ENCODE results near the gene SUSD4. TPM values are rescaled to one million over a fixed set of nuclear protein-coding genes. Genes with fewer than 3 reads are reported as not detected.
"Not testable (repeated sequence)": the region's sequence is repeated elsewhere in the genome, so short reads cannot be mapped to it uniquely, and the experiment has no call there.

The SUSD4 gene
- polyA plus RNA-seq, 4 donors = 14.6 to 24.6 (median 19.2) TPM

DNA sequence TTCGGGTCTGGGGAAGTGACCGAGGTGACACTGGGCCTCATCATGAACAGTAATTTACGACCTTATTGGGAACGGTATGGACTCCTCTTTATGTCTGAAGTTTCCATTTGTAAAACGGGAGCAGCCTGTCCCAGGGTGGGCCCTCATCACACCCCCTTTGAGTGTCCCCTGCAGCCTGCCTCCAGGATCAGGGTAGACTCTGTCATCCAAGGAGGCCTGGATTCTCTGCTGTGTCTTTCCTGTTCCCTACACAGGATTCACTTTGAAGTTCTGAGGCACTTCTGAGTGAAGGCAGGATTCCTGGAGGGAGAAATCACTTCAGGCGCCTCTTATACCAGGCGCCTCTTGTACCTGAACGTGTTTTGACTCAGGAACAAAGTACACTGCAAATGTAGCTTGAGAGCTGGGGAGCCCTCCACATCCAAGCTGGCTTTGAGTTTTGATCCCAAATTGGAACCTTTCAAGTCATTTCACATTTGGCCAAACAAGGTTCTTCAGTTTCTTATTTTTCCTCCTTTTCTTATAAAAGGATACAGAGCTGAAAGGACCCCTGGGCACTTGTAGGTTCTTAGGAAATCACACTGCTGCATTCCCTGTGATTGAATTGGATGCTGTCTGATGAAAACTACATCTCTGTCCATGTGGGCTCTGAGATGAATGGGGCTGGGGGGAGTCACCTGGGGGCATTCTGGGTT is 106.0 kb downstream of the SUSD4 start:
- no peak for DNase-seq (ENCODE audit: low read depth in 4 of 4, low spot score in 3 of 4)

DNA sequence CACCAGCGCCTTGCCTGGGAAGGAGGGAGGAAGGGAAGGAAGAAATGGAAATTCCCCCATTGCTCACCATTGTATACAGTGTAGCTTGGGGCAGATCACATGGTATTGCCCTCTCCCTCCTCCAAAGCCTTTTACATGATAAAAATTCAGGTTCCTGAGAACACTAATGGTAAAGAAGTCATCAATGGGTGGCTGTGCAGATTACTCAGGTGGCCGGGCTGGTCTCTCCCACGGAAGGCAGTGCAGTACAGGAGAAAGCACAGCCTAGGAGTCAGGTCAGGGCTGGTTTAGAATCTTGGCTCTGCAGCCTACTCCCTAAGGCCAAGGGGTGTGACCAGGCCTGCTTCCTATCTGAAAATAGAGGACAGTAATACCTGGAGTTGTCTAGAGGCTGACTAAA is 107.9 kb downstream of the SUSD4 start:
- no peak for DNase-seq (ENCODE audit: low read depth in 4 of 4, low spot score in 3 of 4)

DNA sequence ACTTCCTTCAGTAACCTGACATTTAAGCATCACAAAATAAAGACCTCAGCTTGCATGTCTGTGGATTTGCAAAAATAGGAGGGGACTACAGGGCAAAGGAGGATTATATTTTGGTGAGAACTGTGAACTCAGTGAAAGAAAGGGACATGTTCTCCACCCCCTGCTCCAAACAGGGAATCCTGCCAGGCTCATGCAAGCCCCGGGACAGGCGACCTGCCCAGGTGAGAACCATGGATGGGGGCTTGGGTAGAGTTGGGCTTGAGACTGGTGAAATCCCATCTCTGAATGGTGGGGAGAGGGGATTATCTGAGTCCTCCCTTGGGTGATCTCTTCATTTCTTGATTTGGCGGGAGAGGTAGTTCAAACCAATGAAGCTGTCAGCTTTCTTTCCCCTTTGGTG is 110.1 kb downstream of the SUSD4 start:
- no peak for DNase-seq (ENCODE audit: low read depth in 4 of 4, low spot score in 3 of 4)

DNA sequence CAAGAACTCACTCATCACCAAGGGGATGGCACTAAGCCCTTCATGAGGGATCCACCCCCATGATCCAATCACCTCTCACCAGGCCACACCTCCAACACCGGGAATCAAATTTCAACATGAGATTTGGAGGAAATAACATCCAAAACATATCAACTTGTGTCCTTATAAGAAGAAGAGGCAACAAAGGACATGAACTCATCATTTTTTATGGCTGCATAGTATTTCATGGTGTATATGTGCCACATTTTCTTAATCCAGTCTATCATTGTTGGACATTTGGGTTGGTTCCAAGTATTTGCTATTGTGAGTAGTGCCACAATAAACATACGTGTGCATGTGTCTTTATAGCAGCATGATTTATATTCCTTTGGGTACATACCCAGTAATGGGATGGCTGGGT is 112.6 kb downstream of the SUSD4 start:
- not testable (repeated sequence) for DNase-seq (ENCODE audit: low read depth in 4 of 4, low spot score in 3 of 4)

- DNase-seq (ENCODE audit: low read depth in 4 of 4, low spot score in 3 of 4) = no peak
These were observed 113.4 kb downstream of the SUSD4 start for GRCh38 chr1:223250632-223251015.

- no peak for DNase-seq (ENCODE audit: low read depth in 4 of 4, low spot score in 3 of 4)
These were observed 113.9 kb downstream of the SUSD4 start for GRCh38 chr1:223249854-223250631.

DNA sequence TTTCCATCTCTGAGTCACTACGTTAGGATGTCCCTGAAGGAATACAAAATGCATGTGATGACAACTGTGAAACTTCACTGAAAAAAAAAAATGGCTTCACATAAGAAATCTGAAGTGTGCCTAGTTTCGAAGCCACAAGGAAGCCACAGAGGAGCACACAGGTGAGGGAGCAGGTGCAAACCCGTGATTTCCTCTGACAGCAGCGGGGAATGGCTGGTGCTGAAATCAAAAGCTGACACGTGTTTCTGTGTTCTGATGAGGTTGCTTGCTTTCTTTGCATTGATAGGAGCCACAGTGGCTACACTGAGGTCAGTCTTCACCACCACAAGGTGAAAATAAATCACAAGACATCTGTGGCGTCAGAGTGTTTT is 115.2 kb downstream of the SUSD4 start:
- no peak for DNase-seq (ENCODE audit: low read depth in 4 of 4, low spot score in 3 of 4)

- no peak for DNase-seq (ENCODE audit: low read depth in 4 of 4, low spot score in 3 of 4)
These were observed 115.8 kb downstream of the SUSD4 start for GRCh38 chr1:223248001-223248769.

DNA sequence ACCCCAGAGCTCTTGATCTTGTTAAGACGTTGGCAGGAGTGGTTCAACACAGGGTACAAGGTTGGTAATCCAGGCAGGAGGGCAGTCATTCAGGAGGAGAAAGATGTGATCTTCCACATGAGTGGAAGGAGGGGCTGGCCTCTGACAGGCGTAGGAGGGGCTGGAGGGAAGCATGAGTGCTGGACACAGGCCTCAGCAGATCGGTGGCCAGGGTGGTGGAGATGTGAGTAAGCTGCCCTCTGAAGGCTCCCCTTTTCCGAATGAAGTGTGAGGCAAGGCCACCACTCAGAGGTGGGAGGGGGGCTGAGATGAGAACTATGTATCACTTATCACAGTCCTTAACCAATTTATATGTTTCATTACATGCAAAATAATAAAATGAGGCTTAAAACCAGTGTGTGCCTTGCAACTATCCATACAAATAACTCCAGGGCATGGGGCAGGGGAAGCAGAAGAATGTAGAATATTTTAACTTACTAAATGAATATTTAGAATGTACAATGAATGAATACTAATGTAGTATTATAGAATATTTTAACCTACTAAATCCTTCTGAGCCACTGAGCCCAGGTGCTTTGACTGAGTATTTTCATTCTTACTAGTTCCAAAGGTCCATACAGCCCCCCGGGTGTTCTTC is 117.4 kb downstream of the SUSD4 start:
- no peak for DNase-seq (ENCODE audit: low read depth in 4 of 4, low spot score in 3 of 4)

DNA sequence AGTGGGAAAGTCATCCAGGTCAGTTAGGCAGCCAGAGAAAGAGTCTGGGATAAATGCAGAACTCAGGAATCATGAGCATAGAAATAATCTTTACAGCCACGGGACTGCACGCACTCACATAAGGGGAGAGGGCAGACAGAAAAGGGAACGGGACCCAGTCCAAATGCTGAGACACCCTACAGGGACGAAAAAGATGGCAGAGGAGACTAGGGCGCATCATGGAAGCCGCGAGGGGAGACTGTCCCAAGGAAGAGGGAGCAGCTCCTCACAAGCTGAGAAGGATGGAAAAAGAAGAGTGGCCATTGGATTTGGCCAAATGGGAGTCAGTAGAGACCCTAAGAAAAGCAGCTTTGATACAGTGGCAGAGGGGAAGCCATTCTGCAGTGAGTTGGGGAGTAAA is 118.0 kb downstream of the SUSD4 start:
- DNase-seq (ENCODE audit: low read depth in 4 of 4, low spot score in 3 of 4) = no peak

GRCh38 chr1:223245411-223245810 is 118.6 kb downstream of the SUSD4 start:
- DNase-seq (ENCODE audit: low read depth in 4 of 4, low spot score in 3 of 4) = no peak

- no peak for DNase-seq (ENCODE audit: low read depth in 4 of 4, low spot score in 3 of 4)
These were observed 119.4 kb downstream of the SUSD4 start for GRCh38 chr1:223244366-223245103.

GRCh38 chr1:223243441-223244050 is 120.4 kb downstream of the SUSD4 start:
- no peak for DNase-seq (ENCODE audit: low read depth in 4 of 4, low spot score in 3 of 4)

- no peak for DNase-seq (ENCODE audit: low read depth in 4 of 4, low spot score in 3 of 4)
These were observed 121.0 kb downstream of the SUSD4 start for GRCh38 chr1:223242971-223243370.

GRCh38 chr1:223242382-223242955 is 121.5 kb downstream of the SUSD4 start:
- no peak for DNase-seq (ENCODE audit: low read depth in 4 of 4, low spot score in 3 of 4)

DNA sequence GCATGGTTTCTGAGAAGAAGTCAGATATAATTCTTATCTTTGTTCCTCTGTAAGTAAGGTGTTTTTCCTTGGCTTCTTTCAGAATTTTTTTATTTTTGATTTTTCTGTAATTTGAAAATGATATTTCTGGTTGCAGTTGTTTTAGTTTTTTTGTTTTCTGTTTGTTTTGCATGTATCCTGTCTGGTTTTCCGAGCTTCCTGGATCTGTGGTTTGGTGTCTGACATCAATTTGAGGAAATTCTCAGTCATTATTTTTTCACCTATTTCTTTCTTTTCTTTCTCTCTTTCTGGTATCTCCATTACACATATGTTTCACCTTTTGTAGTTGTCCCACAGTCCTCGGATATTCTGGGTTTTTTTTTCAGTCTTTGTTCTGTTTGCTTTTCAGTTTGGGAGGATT is 123.9 kb downstream of the SUSD4 start:
- no peak for DNase-seq (ENCODE audit: low read depth in 4 of 4, low spot score in 3 of 4)

DNA sequence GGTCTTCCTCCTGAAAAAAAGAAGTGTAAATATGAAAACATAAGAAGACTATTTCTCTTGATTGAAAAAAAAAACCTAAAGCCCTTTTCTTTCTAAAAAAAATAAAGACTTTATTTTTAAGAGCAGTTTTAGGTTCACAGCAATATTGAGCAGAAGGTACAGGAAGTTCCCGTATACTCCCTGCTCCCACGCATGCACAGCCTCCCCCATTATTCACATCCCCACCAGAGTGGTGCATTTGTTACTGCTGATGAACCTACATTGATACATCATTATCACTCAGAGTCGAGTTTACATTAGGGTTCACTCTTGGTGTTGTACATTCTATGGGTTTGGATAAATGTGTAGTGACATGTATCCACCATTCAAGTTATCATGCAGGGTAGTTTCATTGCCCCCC is 128.9 kb downstream of the SUSD4 start:
- no peak for DNase-seq (ENCODE audit: low read depth in 4 of 4, low spot score in 3 of 4)

DNA sequence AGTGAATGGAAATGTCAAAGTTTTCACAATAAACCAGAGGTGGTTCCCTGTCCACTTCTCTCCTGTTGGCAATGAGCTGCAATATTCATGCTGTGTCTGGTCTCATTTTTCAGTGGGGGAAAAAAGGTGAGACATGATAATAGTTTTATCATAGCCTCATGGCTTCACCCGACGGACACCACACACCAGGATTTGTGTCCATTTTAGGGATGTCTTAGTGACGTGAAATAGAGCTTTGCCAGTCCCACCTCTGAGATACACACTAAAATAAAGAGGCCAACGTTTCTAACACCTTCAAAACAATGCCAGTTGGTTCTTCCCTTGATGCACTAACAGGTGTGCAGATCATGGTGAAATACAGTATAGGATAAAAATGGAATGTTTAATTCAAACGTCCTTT is 129.4 kb downstream of the SUSD4 start:
- no peak for DNase-seq (ENCODE audit: low read depth in 4 of 4, low spot score in 3 of 4)

GRCh38 chr1:223234170-223234514 is 129.8 kb downstream of the SUSD4 start:
- DNase-seq (ENCODE audit: low read depth in 4 of 4, low spot score in 3 of 4) = no peak

Measured in right renal pelvis (tissue), 4 donors.